Fibroblast of the conjunctiva (primary cell): ENCODE data around the gene TGFBI.

Source experiments
- DNase-seq: peaks from one replicate; pipeline ENCODE4 v3.0.0-alpha.2; 2010; ENCODE audit warnings: low read depth

The TGFBI gene

GRCh38 chr5:136046246-136046645 is 17.5 kb downstream of the TGFBI start:
- no peak for DNase-seq

DNA sequence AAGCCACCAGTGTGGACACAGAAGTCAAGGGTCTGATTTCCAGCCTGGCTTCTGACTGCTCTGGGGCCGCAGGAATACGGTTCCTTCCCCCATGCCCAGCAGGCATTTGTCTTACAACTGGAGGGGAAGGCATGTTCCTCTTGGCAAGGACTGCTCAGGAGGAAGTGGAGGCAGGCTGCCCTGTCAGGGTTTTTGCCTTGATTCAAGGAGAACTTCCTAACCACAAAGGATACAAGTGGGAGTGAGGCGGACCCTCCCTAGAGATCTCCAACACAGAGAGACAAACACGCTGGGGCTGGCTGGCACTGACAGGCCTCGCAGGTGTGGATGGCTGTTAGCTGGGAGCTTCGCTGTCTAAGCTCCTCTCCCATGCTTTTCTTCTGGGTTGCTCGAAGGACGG is 19.1 kb downstream of the TGFBI start:
- DNase-seq, result no peak

- DNase-seq, result no peak
Measured at GRCh38 chr5:136048966-136049365, 20.2 kb downstream of the TGFBI start.

DNA sequence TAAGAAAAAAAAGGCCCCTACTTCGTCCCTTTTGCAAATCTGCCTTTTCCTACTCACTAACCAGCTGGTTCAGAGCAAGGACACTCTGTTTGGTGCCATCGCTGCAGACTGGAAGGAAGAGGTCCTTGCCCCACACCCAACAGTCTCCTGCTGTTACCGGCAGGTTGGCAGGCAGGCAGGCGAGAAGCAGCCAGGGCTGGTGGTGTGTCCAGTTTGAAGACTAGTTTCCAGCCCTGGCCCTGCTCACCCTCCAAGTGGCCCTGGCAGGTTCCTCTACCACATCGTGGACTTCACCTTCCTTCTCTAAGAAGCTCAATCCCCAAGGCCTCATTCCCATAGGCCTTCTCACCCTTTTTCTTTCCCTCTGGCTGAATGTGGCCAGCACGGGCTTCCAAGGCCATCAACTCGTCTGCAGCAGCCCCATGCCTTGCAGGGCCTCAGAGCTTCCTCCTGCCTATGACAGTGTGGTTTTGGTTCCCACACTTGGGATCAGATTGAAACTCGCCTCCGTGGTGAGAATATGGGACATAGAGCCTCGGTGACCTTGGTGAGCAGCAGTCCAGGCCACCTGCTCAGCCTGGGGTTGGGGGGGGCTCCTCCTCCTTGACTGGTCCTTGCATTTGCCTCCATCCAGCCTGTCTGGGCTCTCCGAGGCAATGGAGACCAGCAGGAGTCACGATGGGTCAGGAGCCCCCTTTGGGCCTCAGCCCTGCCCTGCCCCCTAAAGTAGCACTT is 22.9 kb downstream of the TGFBI start:
- DNase-seq, result no peak

- DNase-seq, result no peak
Measured at GRCh38 chr5:136052692-136053335, 24.0 kb downstream of the TGFBI start.

DNA sequence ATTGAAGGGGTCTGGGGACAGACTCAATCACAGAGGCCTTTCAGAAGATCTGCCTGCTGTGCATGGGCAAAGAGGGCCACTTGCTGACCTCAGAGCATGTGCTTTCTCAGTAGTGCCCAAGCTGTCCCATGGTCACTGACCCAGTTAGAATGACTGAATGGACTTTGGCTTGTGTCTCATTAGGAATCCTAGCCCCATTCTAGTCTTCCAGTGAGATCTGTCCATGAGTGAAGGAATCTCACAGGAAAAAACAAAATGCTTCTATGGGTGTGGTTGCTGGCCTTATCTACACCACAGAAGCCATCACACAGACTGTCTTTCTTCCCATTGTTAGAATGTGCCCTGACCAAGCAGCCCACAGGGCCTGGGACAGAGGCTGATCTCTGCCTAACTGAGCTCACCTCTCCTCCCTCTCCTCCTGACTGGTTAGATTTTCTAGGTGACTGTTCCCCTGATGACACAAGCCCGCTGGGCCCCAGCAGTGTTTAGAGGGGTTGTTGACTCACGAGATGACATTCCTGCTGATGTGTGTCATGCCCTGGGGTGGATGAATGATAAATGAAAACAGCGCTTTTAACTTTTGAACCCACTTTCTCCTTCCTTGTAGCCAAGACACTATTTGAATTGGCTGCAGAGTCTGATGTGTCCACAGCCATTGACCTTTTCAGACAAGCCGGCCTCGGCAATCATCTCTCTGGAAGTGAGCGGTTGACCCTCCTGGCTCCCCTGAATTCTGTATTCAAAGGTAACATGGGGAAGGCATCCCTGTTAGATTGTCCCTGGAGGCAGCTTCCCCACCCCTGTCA is 24.8 kb downstream of the TGFBI start:
- DNase-seq, result peak; percentile 67

- peak; percentile 85 for DNase-seq
Measured at GRCh38 chr5:136054142-136055019, 25.6 kb downstream of the TGFBI start.

GRCh38 chr5:136055612-136056309 is 27.0 kb downstream of the TGFBI start:
- DNase-seq, result no peak

GRCh38 chr5:136056336-136056735 is 27.5 kb downstream of the TGFBI start:
- no peak for DNase-seq

DNA sequence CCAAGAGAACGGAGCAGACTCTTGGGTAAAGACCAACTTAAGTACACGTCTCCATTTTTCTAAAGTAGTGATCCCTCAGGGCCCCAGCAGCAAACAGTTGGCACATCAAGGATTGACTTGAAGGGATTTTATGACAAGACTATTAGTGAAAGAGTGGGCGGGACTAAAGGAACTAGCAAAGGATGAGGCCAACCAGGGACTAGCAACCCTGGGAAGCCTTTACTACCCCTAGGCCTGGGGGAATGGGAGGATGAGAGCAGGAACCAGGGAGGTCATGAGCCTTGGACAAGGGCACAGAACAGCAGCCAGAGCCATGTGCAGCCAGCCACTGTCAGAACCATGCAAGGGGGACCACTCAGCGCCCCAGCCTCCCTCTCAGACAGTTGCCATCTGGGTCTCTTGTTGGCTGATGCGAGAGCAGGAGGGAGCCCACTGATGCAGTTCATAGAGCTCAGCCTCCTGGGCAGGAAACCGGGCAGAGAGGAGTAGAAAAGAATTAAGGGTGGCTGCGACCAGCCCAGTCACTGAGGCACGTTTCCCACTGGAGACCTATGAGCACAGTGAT is 28.1 kb downstream of the TGFBI start:
- DNase-seq, result no peak

GRCh38 chr5:136057401-136058038 is 28.7 kb downstream of the TGFBI start:
- DNase-seq, result no peak

DNA sequence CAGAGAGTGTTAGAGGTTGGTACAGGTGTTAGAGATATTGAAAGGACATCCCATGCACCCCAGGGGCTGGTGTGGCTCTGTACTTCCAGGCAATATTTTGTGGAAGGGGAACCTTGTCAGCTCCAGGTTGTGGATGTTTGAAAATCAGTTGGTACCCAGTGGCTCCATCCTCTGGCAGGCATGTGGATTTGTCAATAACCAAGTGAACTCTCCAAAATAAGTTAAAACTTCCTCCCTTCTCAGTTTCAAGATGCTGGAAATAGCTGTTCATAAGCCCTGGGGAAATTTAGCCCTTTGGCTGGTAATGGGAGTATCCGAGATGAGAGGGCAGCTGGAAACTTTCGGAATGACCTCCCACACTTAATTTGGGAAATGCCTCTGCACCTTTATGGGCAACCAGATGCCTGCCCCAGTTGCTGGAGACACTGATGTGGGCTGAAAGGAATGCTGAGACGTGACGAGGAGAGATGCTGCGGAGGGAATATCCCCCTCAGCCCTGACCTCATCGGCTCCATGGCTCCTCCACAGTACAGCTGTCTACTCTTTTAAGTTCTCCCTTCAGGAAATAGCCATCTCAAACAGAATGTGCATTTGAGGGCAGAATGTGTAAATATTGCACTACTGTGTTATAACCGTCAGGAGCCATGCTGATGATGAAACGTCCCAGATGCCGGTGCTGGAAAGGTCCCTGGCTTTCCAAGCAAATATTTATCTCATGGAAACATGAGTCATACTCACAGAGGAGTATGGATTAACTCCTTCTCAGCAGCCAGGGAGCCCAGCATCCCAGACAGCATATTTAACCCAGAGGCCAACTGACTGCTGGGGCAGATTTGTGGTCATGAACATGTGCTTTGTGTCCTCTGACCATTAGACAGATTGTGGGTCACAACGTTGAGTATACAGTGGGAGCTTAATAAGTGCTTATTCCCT is 29.5 kb downstream of the TGFBI start:
- peak; percentile 73 for DNase-seq

DNA sequence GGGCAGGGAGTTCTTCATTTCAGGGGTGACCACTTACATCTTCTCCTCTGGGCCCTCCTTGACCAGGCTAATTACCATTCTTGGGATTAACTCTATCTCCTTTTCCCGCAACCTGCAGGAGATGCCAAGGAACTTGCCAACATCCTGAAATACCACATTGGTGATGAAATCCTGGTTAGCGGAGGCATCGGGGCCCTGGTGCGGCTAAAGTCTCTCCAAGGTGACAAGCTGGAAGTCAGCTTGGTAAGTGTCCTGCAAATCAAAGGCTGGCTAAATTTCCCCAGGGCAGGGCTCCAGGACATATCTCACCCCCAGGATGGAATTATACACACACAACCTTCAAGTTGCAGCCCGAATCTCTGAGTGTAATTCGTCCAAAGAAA is 30.2 kb downstream of the TGFBI start:
- no peak for DNase-seq

GRCh38 chr5:136060963-136061362 is 32.2 kb downstream of the TGFBI start:
- no peak for DNase-seq

DNA sequence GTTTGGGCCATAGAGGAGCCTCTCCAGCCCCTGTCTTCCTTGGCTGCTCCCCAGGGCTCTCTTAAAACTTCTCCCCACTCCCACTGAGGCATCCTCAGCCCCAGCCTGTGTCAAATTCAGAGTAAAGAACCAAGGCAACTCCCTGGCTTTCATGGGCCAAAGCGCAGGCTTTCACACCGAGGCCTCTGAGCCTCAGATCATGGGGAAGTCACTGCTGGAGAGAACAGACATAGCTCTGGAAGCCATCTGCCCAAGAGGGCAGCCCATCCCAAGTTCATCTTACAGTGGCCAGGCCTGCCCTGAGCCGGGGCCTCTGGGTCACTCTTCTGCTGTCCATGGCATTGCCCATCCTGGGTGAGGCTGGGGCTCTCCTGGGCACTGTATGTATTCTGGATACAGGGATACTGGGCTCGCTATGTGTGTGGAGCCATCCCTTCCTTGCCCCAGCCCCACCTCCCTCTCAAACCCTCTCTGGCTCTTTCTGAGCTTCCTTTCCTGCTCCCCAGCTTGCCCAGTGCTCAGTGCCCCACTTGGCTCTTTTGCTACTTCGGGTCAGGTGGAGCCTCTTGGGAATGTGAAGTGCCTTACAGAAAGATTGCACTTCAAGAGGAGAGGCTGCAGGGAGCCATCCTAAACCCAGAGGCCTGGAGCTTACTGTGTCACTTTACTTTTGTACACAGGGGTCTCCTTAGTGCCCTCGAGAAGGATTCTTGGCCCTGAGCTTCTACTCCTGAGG is 33.0 kb downstream of the TGFBI start:
- DNase-seq, result no peak

GRCh38 chr5:136062366-136063274 is 33.8 kb downstream of the TGFBI start:
- no peak for DNase-seq

- no peak for DNase-seq
Measured at GRCh38 chr5:136063778-136064465, 35.1 kb downstream of the TGFBI start.
